ENCODE results near the gene ZNF708.

- TF ChIP-seq CTCF (IDR thresholded peaks at IDR 0.05) (no peak), EZH2 (IDR thresholded peaks at IDR 0.05; ENCODE audit: borderline replicate concordance, insufficient read depth, low read depth, low read length, poor library complexity, severe bottlenecking) (no peak)
Measured at GRCh38 chr19:21335721-21336120, 6.5 kb upstream of the ZNF708 start.

Measured in B cell (primary cell).